Measurements from ENCODE around the gene RYR1.
"Not testable (repeated sequence)": the region's sequence is repeated elsewhere in the genome, so short reads cannot be mapped to it uniquely, and the experiment has no call there.

Gene RYR1

DNA sequence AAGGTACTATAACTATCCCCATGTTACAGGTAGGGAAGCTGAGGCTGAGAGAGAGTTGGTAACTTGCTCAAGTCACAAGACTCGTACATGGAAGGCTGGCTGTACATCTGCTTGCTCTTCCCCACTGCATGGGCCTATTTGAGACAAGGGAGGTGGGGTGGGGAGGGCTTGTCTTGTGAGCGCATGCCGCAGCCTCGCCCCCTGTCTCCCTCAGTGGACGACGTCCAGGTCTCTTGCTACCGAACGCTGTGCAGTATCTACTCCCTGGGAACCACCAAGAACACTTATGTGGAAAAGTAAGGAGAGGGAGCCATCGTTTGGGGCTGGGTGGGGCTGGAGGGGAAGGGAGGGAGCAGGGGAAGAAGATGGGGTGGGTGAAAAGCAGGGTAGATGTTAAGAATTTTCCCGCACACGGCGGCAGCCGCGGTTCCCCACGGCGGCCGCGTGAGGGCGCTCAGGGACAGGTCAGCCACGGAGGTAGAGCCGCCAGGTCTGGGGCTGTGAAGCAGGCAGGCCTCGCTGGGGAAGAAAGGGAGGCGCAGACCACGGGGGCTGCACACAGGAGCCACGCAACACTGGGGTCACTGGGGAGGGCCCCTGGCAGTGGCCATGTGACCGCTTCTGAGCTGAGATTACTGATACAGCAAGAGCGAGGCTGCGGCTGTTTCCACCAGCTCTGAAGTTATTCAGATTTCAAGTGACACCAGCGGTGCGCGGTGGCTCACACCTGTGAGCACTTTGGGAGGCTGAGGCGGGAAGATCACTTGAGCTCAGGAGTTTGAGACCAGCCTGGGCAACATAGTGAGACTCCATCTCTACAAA, 81.5 kb downstream of the RYR1 start:
- Histone ChIP-seq H3K27me3 (ENCODE audit: insufficient read depth, poor library complexity, severe bottlenecking) (no peaks in the 10 kb centered on the region), H3K4me3 (ENCODE audit: severe bottlenecking) (no peak overlapping the region), H3K4me1 (ENCODE audit: insufficient read depth, poor library complexity, severe bottlenecking) (no peaks in the 10 kb centered on the region), H3K27ac (ENCODE audit: poor library complexity, severe bottlenecking) (no peak overlapping the region), H3K36me3 (ENCODE audit: low read depth) (no peaks in the 10 kb centered on the region), H3K9me3 (ENCODE audit: severe bottlenecking) (no peaks in the 10 kb centered on the region)
- peak; percentile 78 for ATAC-seq (ENCODE audit: low read depth)
- TF ChIP-seq, protein P1, sequence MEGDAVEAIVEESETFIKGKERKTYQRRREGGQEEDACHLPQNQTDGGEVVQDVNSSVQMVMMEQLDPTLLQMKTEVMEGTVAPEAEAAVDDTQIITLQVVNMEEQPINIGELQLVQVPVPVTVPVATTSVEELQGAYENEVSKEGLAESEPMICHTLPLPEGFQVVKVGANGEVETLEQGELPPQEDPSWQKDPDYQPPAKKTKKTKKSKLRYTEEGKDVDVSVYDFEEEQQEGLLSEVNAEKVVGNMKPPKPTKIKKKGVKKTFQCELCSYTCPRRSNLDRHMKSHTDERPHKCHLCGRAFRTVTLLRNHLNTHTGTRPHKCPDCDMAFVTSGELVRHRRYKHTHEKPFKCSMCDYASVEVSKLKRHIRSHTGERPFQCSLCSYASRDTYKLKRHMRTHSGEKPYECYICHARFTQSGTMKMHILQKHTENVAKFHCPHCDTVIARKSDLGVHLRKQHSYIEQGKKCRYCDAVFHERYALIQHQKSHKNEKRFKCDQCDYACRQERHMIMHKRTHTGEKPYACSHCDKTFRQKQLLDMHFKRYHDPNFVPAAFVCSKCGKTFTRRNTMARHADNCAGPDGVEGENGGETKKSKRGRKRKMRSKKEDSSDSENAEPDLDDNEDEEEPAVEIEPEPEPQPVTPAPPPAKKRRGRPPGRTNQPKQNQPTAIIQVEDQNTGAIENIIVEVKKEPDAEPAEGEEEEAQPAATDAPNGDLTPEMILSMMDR (IDR thresholded peaks at IDR 0.05; ENCODE audit: poor library complexity, severe bottlenecking): peak; percentile 91
- no peak for DNase-seq (ENCODE audit: low spot score)

DNA sequence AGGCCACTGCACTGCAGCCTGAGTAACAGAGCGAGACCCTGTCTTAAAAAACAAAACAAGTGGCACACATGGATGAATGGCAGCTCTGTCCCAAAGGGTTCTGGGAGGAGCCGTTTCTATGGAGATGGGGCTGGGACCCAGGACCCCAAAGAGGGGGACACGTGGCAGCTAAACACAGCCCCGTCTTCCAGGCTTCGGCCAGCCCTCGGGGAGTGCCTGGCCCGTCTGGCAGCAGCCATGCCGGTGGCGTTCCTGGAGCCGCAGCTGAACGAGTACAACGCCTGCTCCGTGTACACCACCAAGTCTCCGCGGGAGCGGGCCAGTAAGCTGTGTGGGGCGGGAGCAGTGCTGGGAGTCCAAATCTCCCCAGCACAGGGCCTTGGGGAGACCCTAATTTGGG, 82.4 kb downstream of the RYR1 start:
- no peaks in the 10 kb centered on the region for H3K9me3 ChIP-seq (ENCODE audit: severe bottlenecking)
- no peak for ATAC-seq (ENCODE audit: low read depth)
- no peaks in the 10 kb centered on the region for H3K27me3 ChIP-seq (ENCODE audit: insufficient read depth, poor library complexity, severe bottlenecking)
- TF ChIP-seq, protein P1 (IDR thresholded peaks at IDR 0.05; ENCODE audit: poor library complexity, severe bottlenecking): no peak
- no peak overlapping the region for H3K4me3 ChIP-seq (ENCODE audit: severe bottlenecking)
- no peak for DNase-seq (ENCODE audit: low spot score)
- H3K27ac ChIP-seq (ENCODE audit: poor library complexity, severe bottlenecking): no peak overlapping the region
- no peaks in the 10 kb centered on the region for H3K4me1 ChIP-seq (ENCODE audit: insufficient read depth, poor library complexity, severe bottlenecking)
- H3K36me3 ChIP-seq (ENCODE audit: low read depth): no peaks in the 10 kb centered on the region

DNA sequence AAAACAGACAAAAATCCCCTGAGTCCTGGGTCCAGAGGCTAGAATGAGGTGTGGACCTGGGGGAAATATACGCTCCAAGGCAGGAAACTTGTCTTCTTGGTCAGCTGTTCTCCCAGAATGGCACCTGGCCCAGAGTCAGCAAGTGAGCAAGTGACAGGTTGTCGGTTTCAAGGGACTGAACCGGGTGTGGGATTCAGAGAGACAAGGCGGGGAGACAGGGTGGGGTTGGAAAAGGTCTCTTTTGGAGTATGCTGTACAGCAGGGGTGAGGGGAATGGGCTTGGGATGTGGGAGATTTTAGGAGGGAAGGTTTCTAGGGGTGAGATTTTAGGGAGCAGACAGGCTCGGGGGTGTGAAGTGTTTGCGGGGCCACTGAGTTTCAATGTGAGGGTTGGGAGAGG, 83.3 kb downstream of the RYR1 start:
- no peak for DNase-seq (ENCODE audit: low spot score)
- H3K27ac ChIP-seq (ENCODE audit: poor library complexity, severe bottlenecking): no peak overlapping the region
- H3K4me1 ChIP-seq (ENCODE audit: insufficient read depth, poor library complexity, severe bottlenecking): no peaks in the 10 kb centered on the region
- no peaks in the 10 kb centered on the region for H3K27me3 ChIP-seq (ENCODE audit: insufficient read depth, poor library complexity, severe bottlenecking)
- TF ChIP-seq, protein P1 (IDR thresholded peaks at IDR 0.05; ENCODE audit: poor library complexity, severe bottlenecking): no peak
- no peak overlapping the region for H3K4me3 ChIP-seq (ENCODE audit: severe bottlenecking)
- ATAC-seq (ENCODE audit: low read depth): no peak
- no peaks in the 10 kb centered on the region for H3K36me3 ChIP-seq (ENCODE audit: low read depth)
- H3K9me3 ChIP-seq (ENCODE audit: severe bottlenecking): no peaks in the 10 kb centered on the region

DNA sequence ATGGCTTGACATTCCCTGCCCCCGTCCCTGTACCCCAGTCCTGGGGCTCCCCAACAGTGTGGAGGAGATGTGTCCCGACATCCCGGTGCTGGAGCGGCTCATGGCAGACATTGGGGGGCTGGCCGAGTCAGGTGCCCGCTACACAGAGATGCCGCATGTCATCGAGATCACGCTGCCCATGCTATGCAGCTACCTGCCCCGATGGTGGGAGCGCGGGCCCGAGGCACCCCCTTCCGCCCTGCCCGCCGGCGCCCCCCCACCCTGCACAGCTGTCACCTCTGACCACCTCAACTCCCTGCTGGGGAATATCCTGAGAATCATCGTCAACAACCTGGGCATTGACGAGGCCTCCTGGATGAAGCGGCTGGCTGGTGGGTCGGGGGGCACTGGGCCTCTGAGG, 83.8 kb downstream of the RYR1 start:
- H3K4me1 ChIP-seq (ENCODE audit: insufficient read depth, poor library complexity, severe bottlenecking): no peaks in the 10 kb centered on the region
- no peak for ATAC-seq (ENCODE audit: low read depth)
- no peak overlapping the region for H3K27ac ChIP-seq (ENCODE audit: poor library complexity, severe bottlenecking)
- no peaks in the 10 kb centered on the region for H3K27me3 ChIP-seq (ENCODE audit: insufficient read depth, poor library complexity, severe bottlenecking)
- DNase-seq (ENCODE audit: low spot score): no peak
- TF ChIP-seq, protein P1 (IDR thresholded peaks at IDR 0.05; ENCODE audit: poor library complexity, severe bottlenecking): no peak
- no peak overlapping the region for H3K4me3 ChIP-seq (ENCODE audit: severe bottlenecking)
- H3K9me3 ChIP-seq (ENCODE audit: severe bottlenecking): no peaks in the 10 kb centered on the region
- H3K36me3 ChIP-seq (ENCODE audit: low read depth): no peaks in the 10 kb centered on the region

DNA sequence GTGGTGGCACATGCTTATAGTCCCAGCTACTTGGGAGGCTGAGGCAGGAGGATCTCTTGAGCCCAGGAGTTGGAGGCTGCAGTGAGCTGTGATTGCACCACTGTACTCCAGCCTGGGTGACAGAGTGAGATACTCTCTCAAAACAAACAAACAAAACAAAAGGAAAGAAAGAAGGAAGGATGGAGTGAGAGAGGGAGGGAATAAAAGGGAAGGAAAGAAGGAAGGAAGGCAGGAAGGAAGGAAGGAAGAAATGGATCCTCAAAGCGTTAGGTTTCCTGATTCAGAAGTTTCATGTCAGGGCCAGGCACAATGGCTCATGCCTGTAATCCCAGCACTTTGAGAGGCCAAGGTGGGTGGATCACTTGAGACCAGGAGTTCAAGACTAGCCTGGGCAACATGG, 84.5 kb downstream of the RYR1 start:
- not testable (repeated sequence) for H3K36me3 ChIP-seq (ENCODE audit: low read depth); ATAC-seq (ENCODE audit: low read depth)

More for the DNA sequence above, 84.5 kb downstream of the RYR1 start:
- H3K27ac ChIP-seq (ENCODE audit: poor library complexity, severe bottlenecking); H3K27me3 ChIP-seq (ENCODE audit: insufficient read depth, poor library complexity, severe bottlenecking); H3K9me3 ChIP-seq (ENCODE audit: severe bottlenecking); DNase-seq (ENCODE audit: low spot score); H3K4me1 ChIP-seq (ENCODE audit: insufficient read depth, poor library complexity, severe bottlenecking); H3K4me3 ChIP-seq (ENCODE audit: severe bottlenecking): not testable (repeated sequence)
